OCI-LY7 (cell line): Measurements from ENCODE around the gene ZNF622. TPM values are rescaled to one million over a fixed set of nuclear protein-coding genes. Genes with fewer than 3 reads are reported as not detected.

Experiments
- BruUV-seq: library from RNA; stranded (reverse); fragments of 400-500 nt; replicated peaks from 2 replicates; lab custom pipeline; 2021; lab: Mats Ljungman, UMichigan
- CTCF ChIA-PET: fragments of 300-600 bp; sonication (Branson Sonifier 250); formaldehyde crosslinking; loops from one replicate; lab custom pipeline; 2022; ENCODE audit warnings: antibody characterized with exemption; ENCODE audit not compliant: unreplicated experiment; lab: Charles Lee
- POLR2A ChIA-PET: fragments of 300-600 bp; sonication (Branson Sonifier 250); formaldehyde crosslinking; loops from one replicate; lab custom pipeline; 2022; ENCODE audit warnings: antibody characterized with exemption; lab: Charles Lee
- DNase-seq: peaks from one replicate; pipeline ENCODE4 v3.0.0-alpha.2; 2015; ENCODE audit warnings: low spot score
- H2AFZ ChIP-seq: fragments of 200-600 bp; sonication (generic), shearing (Covaris generic); 2 replicates; pipeline ENCODE4 v1.6.1; 2014; ENCODE audit warnings: mild to moderate bottlenecking, antibody characterized with exemption, low read length, moderate library complexity
- H3K27ac ChIP-seq: fragments of 200-600 bp; sonication (generic); 2 replicates; pipeline ENCODE4 v1.5.1; 2014; ENCODE audit warnings: mixed run types, low read depth, mild to moderate bottlenecking, moderate library complexity, low read length, inconsistent platforms; ENCODE audit not compliant: poor library complexity, severe bottlenecking
- H3K36me3 ChIP-seq: fragments of 200-600 bp; sonication (generic); 2 replicates; pipeline ENCODE4 v1.6.1; 2014; ENCODE audit warnings: mild to moderate bottlenecking, antibody characterized with exemption, low read length, moderate library complexity, mixed read lengths; ENCODE audit not compliant: insufficient read depth
- H3K4me1 ChIP-seq: fragments of 200-600 bp; sonication (generic); 2 replicates; pipeline ENCODE4 v1.5.1; 2014; ENCODE audit warnings: mild to moderate bottlenecking, low read length; ENCODE audit not compliant: insufficient read depth, poor library complexity, severe bottlenecking
- H3K4me2 ChIP-seq: fragments of 200-600 bp; sonication (generic); 2 replicates; pipeline ENCODE4 v1.6.1; 2014; ENCODE audit warnings: mild to moderate bottlenecking, low read length
- H3K4me3 ChIP-seq: fragments of 200-600 bp; sonication (generic); 2 replicates; pipeline ENCODE4 v1.5.1; 2014; ENCODE audit warnings: mild to moderate bottlenecking, low read depth, low read length; ENCODE audit not compliant: poor library complexity, severe bottlenecking
- H3K79me2 ChIP-seq: fragments of 200-600 bp; sonication (generic); 2 replicates; pipeline ENCODE4 v1.6.1; 2016; ENCODE audit warnings: low read depth, mild to moderate bottlenecking, low read length, moderate library complexity, mixed read lengths; ENCODE audit not compliant: insufficient read depth
- H3K9me2 ChIP-seq: fragments of 200-600 bp; sonication (generic); 2 replicates; pipeline ENCODE4 v1.6.1; 2016; ENCODE audit warnings: mild to moderate bottlenecking, low read length, mixed read lengths; ENCODE audit not compliant: insufficient read depth
- H3K9me3 ChIP-seq: fragments of 200-600 bp; sonication (generic); 2 replicates; pipeline ENCODE4 v1.6.1; 2014; ENCODE audit warnings: mild to moderate bottlenecking, mixed run types, low read length, mixed read lengths
- H4K20me1 ChIP-seq: fragments of 200-600 bp; sonication (generic); 2 replicates; pipeline ENCODE4 v1.6.1; 2014; ENCODE audit warnings: mild to moderate bottlenecking, antibody characterized with exemption, low read length, moderate library complexity, mixed read lengths; ENCODE audit not compliant: insufficient read depth
- EZH2phosphoT487 ChIP-seq: fragments of 200-600 bp; sonication (generic); IDR thresholded peaks from 2 replicates; pipeline ENCODE4 v1.6.1; 2018; ENCODE audit warnings: low read depth, borderline replicate concordance, mild to moderate bottlenecking, mixed run types, antibody characterized with exemption, low read length, moderate library complexity, mixed read lengths
- intact Hi-C: fragments of 100-400 bp; cut with micrococcal nuclease; formaldehyde crosslinking; loops from one replicate; pipeline ENCODE4 v1.10.0; 2022; ENCODE audit not compliant: unreplicated experiment
- total RNA-seq, 2 experiments: library from RNA; depleted of rRNA in 1 of 2; stranded (reverse); fragments of >200 nt in 1 of 2; shearing (Covaris generic) in 1 of 2; gene quantifications; 2 replicates each; pipeline ENCODE4 v1.2.3, GENCODE V29; 2014 to 2022
- TF ChIP-seq, protein P1 (sequence below): fragments of 200-600 bp; sonication (generic); conservative IDR thresholded peaks from 2 replicates; pipeline ENCODE4 v1.5.1; 2014; ENCODE audit warnings: mild to moderate bottlenecking, antibody characterized with exemption, low read length, moderate library complexity, mixed read lengths

Gene ZNF622
- total RNA-seq, 2 experiments from 2014 or later = 25.7 to 32.9 TPM

GRCh38 chr5:16484081-16484480, 18.5 kb upstream of the ZNF622 start:
- Histone ChIP-seq H3K9me2 (no peaks in the 10 kb centered on the region), H4K20me1 (no peaks in the 10 kb centered on the region), H3K4me1 (no peaks in the 10 kb centered on the region), H3K79me2 (no peaks in the 10 kb centered on the region), H3K4me3 (no peak overlapping the region), H3K36me3 (no peaks in the 10 kb centered on the region), H3K27ac (no peak overlapping the region), H2AFZ (no peak overlapping the region), H3K4me2 (no peak overlapping the region), H3K9me3 (no peaks in the 10 kb centered on the region)
- intact Hi-C loops = no loop called here
- BruUV-seq = no TSS peak
- no peak for TF ChIP-seq EZH2phosphoT487
- TF ChIP-seq, protein P1, sequence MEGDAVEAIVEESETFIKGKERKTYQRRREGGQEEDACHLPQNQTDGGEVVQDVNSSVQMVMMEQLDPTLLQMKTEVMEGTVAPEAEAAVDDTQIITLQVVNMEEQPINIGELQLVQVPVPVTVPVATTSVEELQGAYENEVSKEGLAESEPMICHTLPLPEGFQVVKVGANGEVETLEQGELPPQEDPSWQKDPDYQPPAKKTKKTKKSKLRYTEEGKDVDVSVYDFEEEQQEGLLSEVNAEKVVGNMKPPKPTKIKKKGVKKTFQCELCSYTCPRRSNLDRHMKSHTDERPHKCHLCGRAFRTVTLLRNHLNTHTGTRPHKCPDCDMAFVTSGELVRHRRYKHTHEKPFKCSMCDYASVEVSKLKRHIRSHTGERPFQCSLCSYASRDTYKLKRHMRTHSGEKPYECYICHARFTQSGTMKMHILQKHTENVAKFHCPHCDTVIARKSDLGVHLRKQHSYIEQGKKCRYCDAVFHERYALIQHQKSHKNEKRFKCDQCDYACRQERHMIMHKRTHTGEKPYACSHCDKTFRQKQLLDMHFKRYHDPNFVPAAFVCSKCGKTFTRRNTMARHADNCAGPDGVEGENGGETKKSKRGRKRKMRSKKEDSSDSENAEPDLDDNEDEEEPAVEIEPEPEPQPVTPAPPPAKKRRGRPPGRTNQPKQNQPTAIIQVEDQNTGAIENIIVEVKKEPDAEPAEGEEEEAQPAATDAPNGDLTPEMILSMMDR = no peak
- no peak for DNase-seq
- POLR2A ChIA-PET = interaction anchor here (0.7 to 2.0 kb wide), 3 partner anchors 14 to 159 kb away, joined by 3 to 4 read pairs (median 3); no protein-coding TSS in a partner anchor
- CTCF ChIA-PET = no interaction called here

- Histone ChIP-seq H3K4me2 (no peak overlapping the region), H3K4me1 (no peaks in the 10 kb centered on the region), H3K9me2 (no peaks in the 10 kb centered on the region), H3K4me3 (no peak overlapping the region), H3K79me2 (no peaks in the 10 kb centered on the region), H4K20me1 (no peaks in the 10 kb centered on the region), H2AFZ (no peak overlapping the region), H3K27ac (no peak overlapping the region), H3K36me3 (no peaks in the 10 kb centered on the region), H3K9me3 (no peaks in the 10 kb centered on the region)
- ChIA-PET POLR2A (interaction anchor here (0.7 to 1.8 kb wide), 3 partner anchors 10 to 159 kb away, joined by 3 to 6 read pairs (median 4); no protein-coding TSS in a partner anchor), CTCF (no interaction called here)
- no peak for DNase-seq
- BruUV-seq = no TSS peak
- TF ChIP-seq, protein P1 = no peak
- no peak for TF ChIP-seq EZH2phosphoT487
- intact Hi-C loops = no loop called here
These were observed 17.8 kb upstream of the ZNF622 start for GRCh38 chr5:16483361-16483760.

DNA sequence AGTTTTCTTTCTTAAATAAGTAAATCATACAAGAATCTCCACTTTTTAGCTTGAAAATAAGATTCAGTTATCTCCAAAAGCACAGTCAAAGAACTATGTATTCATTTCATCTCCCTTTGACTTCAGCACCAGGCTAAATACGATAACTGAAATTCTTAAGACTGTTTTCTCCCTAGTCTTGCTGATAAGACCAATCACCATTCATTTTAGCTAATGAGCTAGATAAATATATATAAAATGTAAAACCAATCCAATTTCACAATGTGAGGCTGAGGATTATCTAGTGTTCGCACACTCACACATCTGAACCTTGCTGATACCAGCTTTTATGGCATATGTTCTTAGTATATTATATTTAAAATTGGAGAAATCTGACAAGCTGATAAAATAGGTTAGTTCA, 17.3 kb upstream of the ZNF622 start:
- H3K36me3 ChIP-seq = no peaks in the 10 kb centered on the region
- POLR2A ChIA-PET = interaction anchor here (0.7 to 1.8 kb wide), 3 partner anchors 9 to 105 kb away, joined by 3 to 6 read pairs (median 4); no protein-coding TSS in a partner anchor

More for the DNA sequence above, 17.3 kb upstream of the ZNF622 start:
- H4K20me1 ChIP-seq = no peaks in the 10 kb centered on the region
- no peak overlapping the region for H3K4me2 ChIP-seq
- CTCF ChIA-PET = no interaction called here
- H3K4me3 ChIP-seq = no peak overlapping the region
- TF ChIP-seq EZH2phosphoT487 = no peak
- TF ChIP-seq, protein P1 = no peak
- no peaks in the 10 kb centered on the region for H3K4me1 ChIP-seq
- no peaks in the 10 kb centered on the region for H3K9me2 ChIP-seq
- H3K27ac ChIP-seq = no peak overlapping the region
- no peak overlapping the region for H2AFZ ChIP-seq
- DNase-seq = no peak
- no peaks in the 10 kb centered on the region for H3K9me3 ChIP-seq
- no peaks in the 10 kb centered on the region for H3K79me2 ChIP-seq
- no TSS peak for BruUV-seq
- intact Hi-C loops = no loop called here
